ENCODE measurements around the gene HACD2.
A peak's percentile ranks its signal among the peaks of the same experiment; 100 is the strongest.

Gene HACD2

DNA sequence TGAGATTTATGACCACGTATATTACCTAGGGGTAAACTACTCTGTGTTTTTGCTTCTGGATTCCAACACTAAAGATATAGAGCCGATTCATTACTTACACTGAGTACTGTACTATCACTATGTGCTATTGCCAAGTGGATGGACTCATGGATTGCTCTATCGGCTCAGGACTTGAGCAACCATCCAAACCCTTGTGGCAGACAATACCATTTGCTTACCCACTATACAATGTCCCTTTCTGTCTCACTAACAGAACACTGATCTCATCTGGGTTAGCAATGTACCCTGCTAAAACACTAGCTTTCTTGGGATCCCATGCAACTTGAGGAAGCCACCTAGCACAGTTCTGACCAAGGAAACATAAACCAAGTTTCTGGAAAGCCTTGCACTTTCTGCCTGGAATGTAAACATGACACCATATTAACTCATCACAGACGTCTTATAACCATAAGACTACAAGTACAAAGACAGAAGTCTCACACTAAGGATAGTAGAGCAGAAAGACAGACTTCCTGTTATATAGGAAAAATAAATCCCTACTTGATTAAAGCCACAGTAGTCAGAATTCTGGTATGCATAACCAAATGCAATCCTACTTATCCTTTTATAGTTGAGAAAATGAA, 38.6 kb downstream of the HACD2 start:
- no peak overlapping the region for H3K9ac ChIP-seq (ENCODE audit: low read length)
- TF ChIP-seq, protein P1, sequence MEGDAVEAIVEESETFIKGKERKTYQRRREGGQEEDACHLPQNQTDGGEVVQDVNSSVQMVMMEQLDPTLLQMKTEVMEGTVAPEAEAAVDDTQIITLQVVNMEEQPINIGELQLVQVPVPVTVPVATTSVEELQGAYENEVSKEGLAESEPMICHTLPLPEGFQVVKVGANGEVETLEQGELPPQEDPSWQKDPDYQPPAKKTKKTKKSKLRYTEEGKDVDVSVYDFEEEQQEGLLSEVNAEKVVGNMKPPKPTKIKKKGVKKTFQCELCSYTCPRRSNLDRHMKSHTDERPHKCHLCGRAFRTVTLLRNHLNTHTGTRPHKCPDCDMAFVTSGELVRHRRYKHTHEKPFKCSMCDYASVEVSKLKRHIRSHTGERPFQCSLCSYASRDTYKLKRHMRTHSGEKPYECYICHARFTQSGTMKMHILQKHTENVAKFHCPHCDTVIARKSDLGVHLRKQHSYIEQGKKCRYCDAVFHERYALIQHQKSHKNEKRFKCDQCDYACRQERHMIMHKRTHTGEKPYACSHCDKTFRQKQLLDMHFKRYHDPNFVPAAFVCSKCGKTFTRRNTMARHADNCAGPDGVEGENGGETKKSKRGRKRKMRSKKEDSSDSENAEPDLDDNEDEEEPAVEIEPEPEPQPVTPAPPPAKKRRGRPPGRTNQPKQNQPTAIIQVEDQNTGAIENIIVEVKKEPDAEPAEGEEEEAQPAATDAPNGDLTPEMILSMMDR (IDR thresholded peaks at IDR 0.05; ENCODE audit: low read length), result no peak
- TF ChIP-seq EZH2 (optimal IDR thresholded peaks at IDR 0.05; ENCODE audit: low read depth, low read length) (no peak), EZH2phosphoT487 (IDR thresholded peaks at IDR 0.05; ENCODE audit: low read length) (no peak)
- H3K9me3 ChIP-seq (replicated peaks; ENCODE audit: insufficient read depth, low read length), result no peaks in the 10 kb centered on the region
- DNase-seq, result no peak
- H2AFZ ChIP-seq (ENCODE audit: low read length), result no peak overlapping the region
- no peak overlapping the region for H3K27ac ChIP-seq (ENCODE audit: low read length)
- H3K9me2 ChIP-seq (replicated peaks; ENCODE audit: insufficient read depth, low read length), result no peaks in the 10 kb centered on the region
- H3K36me3 ChIP-seq (replicated peaks; ENCODE audit: insufficient read depth, low read length), result no peaks in the 10 kb centered on the region
- H3K4me1 ChIP-seq (ENCODE audit: low read length), result peaks cover 4% of the 10 kb centered on the region
- no peaks in the 10 kb centered on the region for H4K20me1 ChIP-seq (ENCODE audit: insufficient read depth, low read length)
- H3K27me3 ChIP-seq (replicated peaks; ENCODE audit: insufficient read depth, low read length), result no peaks in the 10 kb centered on the region
- H3K4me3 ChIP-seq (ENCODE audit: low read length), result no peak overlapping the region
- 0 out of 2 replicates have a peak, but pooled peaks cover 5% of the 10 kb centered on the region for H3K79me2 ChIP-seq (ENCODE audit: low read length)
- no peak overlapping the region for H3K4me2 ChIP-seq (ENCODE audit: low read depth, low read length)
- H3F3A ChIP-seq (ENCODE audit: insufficient read depth, low read length), result no peaks in the 10 kb centered on the region

DNA sequence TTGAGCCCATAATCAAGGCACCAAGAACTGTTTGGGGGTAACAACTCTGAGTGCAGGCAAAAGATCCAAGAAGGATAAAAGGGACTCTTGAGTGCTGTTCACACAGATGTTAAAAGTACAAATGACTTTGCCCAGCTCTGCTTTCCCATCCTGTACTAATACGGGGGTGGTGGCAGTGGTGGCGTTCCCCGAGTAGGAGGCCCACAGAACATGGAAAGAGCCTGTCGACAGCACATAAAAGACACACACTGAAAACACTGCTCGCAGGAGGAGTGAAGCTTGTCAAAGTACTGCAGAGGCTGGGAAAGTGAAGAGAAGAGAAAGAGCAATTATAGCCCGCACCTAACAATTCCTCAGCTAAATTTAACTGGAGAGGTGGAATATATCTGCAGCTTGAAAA, 40.9 kb downstream of the HACD2 start:
- Histone ChIP-seq H3K9me3 (replicated peaks; ENCODE audit: insufficient read depth, low read length) (no peaks in the 10 kb centered on the region), H2AFZ (ENCODE audit: low read length) (no peak overlapping the region), H3K4me3 (ENCODE audit: low read length) (no peak overlapping the region), H3K9me2 (replicated peaks; ENCODE audit: insufficient read depth, low read length) (no peaks in the 10 kb centered on the region), H4K20me1 (ENCODE audit: insufficient read depth, low read length) (no peaks in the 10 kb centered on the region), H3K36me3 (replicated peaks; ENCODE audit: insufficient read depth, low read length) (no peaks in the 10 kb centered on the region), H3K4me2 (ENCODE audit: low read depth, low read length) (no peak overlapping the region), H3F3A (ENCODE audit: insufficient read depth, low read length) (peaks cover 8% of the 10 kb centered on the region), H3K79me2 (ENCODE audit: low read length) (0 out of 2 replicates have a peak, but pooled peaks cover 5% of the 10 kb centered on the region), H3K4me1 (ENCODE audit: low read length) (peaks cover 16% of the 10 kb centered on the region), H3K27me3 (replicated peaks; ENCODE audit: insufficient read depth, low read length) (no peaks in the 10 kb centered on the region), H3K27ac (ENCODE audit: low read length) (no peak overlapping the region), H3K9ac (ENCODE audit: low read length) (no peak overlapping the region)
- TF ChIP-seq, protein P1 (IDR thresholded peaks at IDR 0.05; ENCODE audit: low read length), result no peak
- no peak for TF ChIP-seq EZH2 (optimal IDR thresholded peaks at IDR 0.05; ENCODE audit: low read depth, low read length)
- TF ChIP-seq EZH2phosphoT487 (IDR thresholded peaks at IDR 0.05; ENCODE audit: low read length), result no peak
- no peak for DNase-seq

DNA sequence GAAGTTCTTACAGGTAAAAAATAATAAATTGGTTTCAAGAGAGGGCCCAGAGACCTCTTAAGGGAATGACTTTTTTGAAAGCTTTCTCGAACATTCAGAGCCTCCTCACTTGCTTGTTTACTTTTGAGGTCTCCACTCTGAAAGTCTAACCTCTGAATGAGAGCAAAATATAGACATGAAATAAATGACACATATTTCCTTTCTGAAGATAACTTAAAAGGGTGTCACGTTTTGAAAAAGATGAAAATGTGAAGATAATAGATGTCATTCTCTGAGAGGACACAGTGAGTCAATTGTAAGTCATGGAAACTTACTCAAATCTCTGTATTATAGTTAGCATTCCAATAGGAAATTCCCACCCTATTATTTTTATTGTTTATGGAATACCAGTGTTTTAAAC, 44.6 kb downstream of the HACD2 start:
- Histone ChIP-seq H3K4me2 (ENCODE audit: low read depth, low read length) (peak overlapping the region; percentile 46), H2AFZ (ENCODE audit: low read length) (peak overlapping the region; percentile 22), H4K20me1 (ENCODE audit: insufficient read depth, low read length) (no peaks in the 10 kb centered on the region), H3K9me2 (replicated peaks; ENCODE audit: insufficient read depth, low read length) (no peaks in the 10 kb centered on the region), H3K27me3 (replicated peaks; ENCODE audit: insufficient read depth, low read length) (no peaks in the 10 kb centered on the region), H3K9me3 (replicated peaks; ENCODE audit: insufficient read depth, low read length) (no peaks in the 10 kb centered on the region), H3K27ac (ENCODE audit: low read length) (peak overlapping the region; percentile 69; the same call in 1 of the 2 replicates), H3K79me2 (ENCODE audit: low read length) (peaks cover 7% of the 10 kb centered on the region; the same call in 1 of the 2 replicates), H3F3A (ENCODE audit: insufficient read depth, low read length) (peaks cover 8% of the 10 kb centered on the region), H3K9ac (ENCODE audit: low read length) (peak overlapping the region; percentile 32; the same call in 1 of the 2 replicates), H3K4me1 (ENCODE audit: low read length) (peaks cover 22% of the 10 kb centered on the region), H3K4me3 (ENCODE audit: low read length) (peak overlapping the region; percentile 2; the same call in 1 of the 2 replicates), H3K36me3 (replicated peaks; ENCODE audit: insufficient read depth, low read length) (no peaks in the 10 kb centered on the region)
- TF ChIP-seq, protein P1 (IDR thresholded peaks at IDR 0.05; ENCODE audit: low read length), result no peak
- TF ChIP-seq EZH2phosphoT487 (IDR thresholded peaks at IDR 0.05; ENCODE audit: low read length), result no peak
- no peak for TF ChIP-seq EZH2 (optimal IDR thresholded peaks at IDR 0.05; ENCODE audit: low read depth, low read length)
- peak; percentile 44 for DNase-seq
